ENCODE measurements around the gene ALOX15. TPM values are rescaled to one million over a fixed set of nuclear protein-coding genes. Genes with fewer than 3 reads are reported as not detected.

ALOX15 gene
- total RNA-seq, 1 experiment from 2014 or later: not detected

GRCh38 chr17:4620531-4621101 is 20.9 kb downstream of the ALOX15 start:
- intact Hi-C loops (cut with micrococcal nuclease; ENCODE audit: unreplicated experiment) (no loop called here), in situ Hi-C loops (cut with HindIII; ENCODE audit: low pct_unique_long_range_greater_than_20kb, low sequenced_read_pairs) (no loop called here)
- no peak for DNase-seq (ENCODE audit: low read depth, low spot score)
- Histone ChIP-seq H3K4me3 (ENCODE audit: low read depth in 2 of 2, low read length in 2 of 2) (no peak overlapping the region), H3K27me3 (ENCODE audit: control insufficient read depth, insufficient read depth, low read length) (no peaks in the 10 kb centered on the region), H3K4me1 (ENCODE audit: control insufficient read depth, insufficient read depth, low read length) (no peaks in the 10 kb centered on the region), H3K36me3 (ENCODE audit: control insufficient read depth, insufficient read depth, low read length) (no peaks in the 10 kb centered on the region), H3K9me3 (ENCODE audit: control insufficient read depth, insufficient read depth, low read depth, low read length) (no peaks in the 10 kb centered on the region), H3K27ac (ENCODE audit: low read length) (no peak overlapping the region)
- TF ChIP-seq, protein P1, sequence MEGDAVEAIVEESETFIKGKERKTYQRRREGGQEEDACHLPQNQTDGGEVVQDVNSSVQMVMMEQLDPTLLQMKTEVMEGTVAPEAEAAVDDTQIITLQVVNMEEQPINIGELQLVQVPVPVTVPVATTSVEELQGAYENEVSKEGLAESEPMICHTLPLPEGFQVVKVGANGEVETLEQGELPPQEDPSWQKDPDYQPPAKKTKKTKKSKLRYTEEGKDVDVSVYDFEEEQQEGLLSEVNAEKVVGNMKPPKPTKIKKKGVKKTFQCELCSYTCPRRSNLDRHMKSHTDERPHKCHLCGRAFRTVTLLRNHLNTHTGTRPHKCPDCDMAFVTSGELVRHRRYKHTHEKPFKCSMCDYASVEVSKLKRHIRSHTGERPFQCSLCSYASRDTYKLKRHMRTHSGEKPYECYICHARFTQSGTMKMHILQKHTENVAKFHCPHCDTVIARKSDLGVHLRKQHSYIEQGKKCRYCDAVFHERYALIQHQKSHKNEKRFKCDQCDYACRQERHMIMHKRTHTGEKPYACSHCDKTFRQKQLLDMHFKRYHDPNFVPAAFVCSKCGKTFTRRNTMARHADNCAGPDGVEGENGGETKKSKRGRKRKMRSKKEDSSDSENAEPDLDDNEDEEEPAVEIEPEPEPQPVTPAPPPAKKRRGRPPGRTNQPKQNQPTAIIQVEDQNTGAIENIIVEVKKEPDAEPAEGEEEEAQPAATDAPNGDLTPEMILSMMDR (IDR thresholded peaks at IDR 0.05): no peak
- TF ChIP-seq TCF7L2 (IDR thresholded peaks at IDR 0.05; ENCODE audit: low read depth, low read length) (no peak), SIN3A (IDR thresholded peaks at IDR 0.05; ENCODE audit: borderline replicate concordance, insufficient read depth, low read depth, low read length) (no peak), REST (IDR thresholded peaks at IDR 0.05; ENCODE audit: insufficient read depth in 1 of 2, low read depth in 2 of 2, low read length in 1 of 2) (no peak), POLR2AphosphoS5 (IDR thresholded peaks at IDR 0.05; ENCODE audit: low read depth, low read length) (no peak)
- no peak for ATAC-seq
- ChIA-PET CTCF (no interaction called here), POLR2A (no interaction called here)
- BruUV-seq (replicated peaks): no TSS peak

GRCh38 chr17:4617590-4618351 is 23.7 kb downstream of the ALOX15 start:
- H3K36me3 ChIP-seq (ENCODE audit: control insufficient read depth, insufficient read depth, low read length): no peaks in the 10 kb centered on the region
- no peak for ATAC-seq
- no peak for TF ChIP-seq TCF7L2 (IDR thresholded peaks at IDR 0.05; ENCODE audit: low read depth, low read length)
- no peak for TF ChIP-seq POLR2AphosphoS5 (IDR thresholded peaks at IDR 0.05; ENCODE audit: low read depth, low read length)
- TF ChIP-seq, protein P1 (IDR thresholded peaks at IDR 0.05): no peak
- no peak for TF ChIP-seq REST (IDR thresholded peaks at IDR 0.05; ENCODE audit: insufficient read depth in 1 of 2, low read depth in 2 of 2, low read length in 1 of 2)
- TF ChIP-seq SIN3A (IDR thresholded peaks at IDR 0.05; ENCODE audit: borderline replicate concordance, insufficient read depth, low read depth, low read length): no peak
- H3K4me1 ChIP-seq (ENCODE audit: control insufficient read depth, insufficient read depth, low read length): no peaks in the 10 kb centered on the region
- no peak overlapping the region for H3K4me3 ChIP-seq (ENCODE audit: low read depth in 2 of 2, low read length in 2 of 2)
- H3K27me3 ChIP-seq (ENCODE audit: control insufficient read depth, insufficient read depth, low read length): no peaks in the 10 kb centered on the region
- POLR2A ChIA-PET: no interaction called here
- CTCF ChIA-PET: no interaction called here
- no peak for DNase-seq (ENCODE audit: low read depth, low spot score)
- no TSS peak for BruUV-seq (replicated peaks)
- H3K9me3 ChIP-seq (ENCODE audit: control insufficient read depth, insufficient read depth, low read depth, low read length): no peaks in the 10 kb centered on the region
- intact Hi-C loops (cut with micrococcal nuclease; ENCODE audit: unreplicated experiment) (no loop called here), in situ Hi-C loops (cut with HindIII; ENCODE audit: low pct_unique_long_range_greater_than_20kb, low sequenced_read_pairs) (no loop called here)
- no peak overlapping the region for H3K27ac ChIP-seq (ENCODE audit: low read length)

Measured in Panc1 (cell line).